ENCODE data around the gene TBC1D22B. TPM values are rescaled to one million over a fixed set of nuclear protein-coding genes. Genes with fewer than 3 reads are reported as not detected.

TBC1D22B gene
- total and polyA plus RNA-seq, 2 of the 13 experiments (the other 11 are each of a cell fraction or from before 2014, with no cell fraction given) = 9.7 to 12.9 TPM

GRCh38 chr6:37316071-37316470, 58.5 kb downstream of the TBC1D22B start:
- no peak for FAIRE-seq
- ATAC-seq = no peak
- intact Hi-C loops (cut with micrococcal nuclease; ENCODE audit: unreplicated experiment) = no loop called here
- Histone ChIP-seq H3K9me3 (ENCODE audit: low read length) (no peaks in the 10 kb centered on the region), H3K27ac (ENCODE audit: extremely low read length, insufficient read depth, low read length) (no peak overlapping the region), H3K4me3 (replicated peaks in 1 of 3; ENCODE audit: insufficient read depth in 1 of 3, low read depth in 2 of 3, low read length in 3 of 3) (no peak overlapping the region), H3K4me1 (ENCODE audit: insufficient read depth, low read length) (0 out of 2 replicates have a peak, but pooled peaks cover 2% of the 10 kb centered on the region), H3K9ac (ENCODE audit: insufficient read depth, low read depth, low read length) (no peak overlapping the region), H3K36me3 (replicated peaks in 1 of 2; ENCODE audit: control insufficient read depth in 1 of 2, insufficient read depth in 2 of 2, low read length in 2 of 2) (peaks cover 32 to 80% of the 10 kb centered on the region in 2 experiments), H4K20me1 (ENCODE audit: insufficient read depth, low read length) (no peaks in the 10 kb centered on the region), H3K79me2 (ENCODE audit: insufficient read depth, low read length) (no peaks in the 10 kb centered on the region), H3K4me2 (ENCODE audit: low read depth, low read length) (no peak overlapping the region), H2AFZ (ENCODE audit: low read length) (no peak overlapping the region), H3K27me3 (ENCODE audit: control insufficient read depth in 1 of 2, insufficient read depth in 2 of 2, low read length in 2 of 2) (no peaks in the 10 kb centered on the region)
- BruUV-seq (replicated peaks) = no TSS peak
- 95% methylated on average over 7 of the region's 7 CpGs for WGBS (ENCODE audit: low lambda C conversion rate)
- TF ChIP-seq CERS6 (CRISPR knock-in tag; IDR thresholded peaks at IDR 0.05) (no peak), GTF2F1 (IDR thresholded peaks at IDR 0.05; ENCODE audit: low read length) (no peak), TCF7L2 (IDR thresholded peaks at IDR 0.05; ENCODE audit: low read depth, low read length) (no peak), ARHGAP35 (CRISPR knock-in tag; IDR thresholded peaks at IDR 0.05; ENCODE audit: borderline replicate concordance) (no peak), ZNF775 (CRISPR knock-in tag; IDR thresholded peaks at IDR 0.05; ENCODE audit: borderline replicate concordance) (no peak), CHCHD3 (CRISPR knock-in tag; IDR thresholded peaks at IDR 0.05) (no peak), GFI1 (CRISPR knock-in tag; IDR thresholded peaks at IDR 0.05; ENCODE audit: borderline replicate concordance) (no peak)
- TF ChIP-seq, protein P1, sequence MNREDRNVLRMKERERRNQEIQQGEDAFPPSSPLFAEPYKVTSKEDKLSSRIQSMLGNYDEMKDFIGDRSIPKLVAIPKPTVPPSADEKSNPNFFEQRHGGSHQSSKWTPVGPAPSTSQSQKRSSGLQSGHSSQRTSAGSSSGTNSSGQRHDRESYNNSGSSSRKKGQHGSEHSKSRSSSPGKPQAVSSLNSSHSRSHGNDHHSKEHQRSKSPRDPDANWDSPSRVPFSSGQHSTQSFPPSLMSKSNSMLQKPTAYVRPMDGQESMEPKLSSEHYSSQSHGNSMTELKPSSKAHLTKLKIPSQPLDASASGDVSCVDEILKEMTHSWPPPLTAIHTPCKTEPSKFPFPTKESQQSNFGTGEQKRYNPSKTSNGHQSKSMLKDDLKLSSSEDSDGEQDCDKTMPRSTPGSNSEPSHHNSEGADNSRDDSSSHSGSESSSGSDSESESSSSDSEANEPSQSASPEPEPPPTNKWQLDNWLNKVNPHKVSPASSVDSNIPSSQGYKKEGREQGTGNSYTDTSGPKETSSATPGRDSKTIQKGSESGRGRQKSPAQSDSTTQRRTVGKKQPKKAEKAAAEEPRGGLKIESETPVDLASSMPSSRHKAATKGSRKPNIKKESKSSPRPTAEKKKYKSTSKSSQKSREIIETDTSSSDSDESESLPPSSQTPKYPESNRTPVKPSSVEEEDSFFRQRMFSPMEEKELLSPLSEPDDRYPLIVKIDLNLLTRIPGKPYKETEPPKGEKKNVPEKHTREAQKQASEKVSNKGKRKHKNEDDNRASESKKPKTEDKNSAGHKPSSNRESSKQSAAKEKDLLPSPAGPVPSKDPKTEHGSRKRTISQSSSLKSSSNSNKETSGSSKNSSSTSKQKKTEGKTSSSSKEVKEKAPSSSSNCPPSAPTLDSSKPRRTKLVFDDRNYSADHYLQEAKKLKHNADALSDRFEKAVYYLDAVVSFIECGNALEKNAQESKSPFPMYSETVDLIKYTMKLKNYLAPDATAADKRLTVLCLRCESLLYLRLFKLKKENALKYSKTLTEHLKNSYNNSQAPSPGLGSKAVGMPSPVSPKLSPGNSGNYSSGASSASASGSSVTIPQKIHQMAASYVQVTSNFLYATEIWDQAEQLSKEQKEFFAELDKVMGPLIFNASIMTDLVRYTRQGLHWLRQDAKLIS (CRISPR knock-in tag; IDR thresholded peaks at IDR 0.05) = no peak
- ChIA-PET POLR2A (no interaction called here), CTCF (ENCODE audit: low intra/inter-chr PET ratio, low total read pairs) (no interaction called here)
- DNase-seq (ENCODE audit: low spot score) = no peak
- in situ Hi-C loops (cut with HindIII; ENCODE audit: extremely low pct_ligation_motif_present, low pct_unique_long_range_greater_than_20kb) = no loop called here

Measured in HepG2 (cell line).